Measurements from ENCODE around the gene CHCHD6.

Gene CHCHD6

DNA sequence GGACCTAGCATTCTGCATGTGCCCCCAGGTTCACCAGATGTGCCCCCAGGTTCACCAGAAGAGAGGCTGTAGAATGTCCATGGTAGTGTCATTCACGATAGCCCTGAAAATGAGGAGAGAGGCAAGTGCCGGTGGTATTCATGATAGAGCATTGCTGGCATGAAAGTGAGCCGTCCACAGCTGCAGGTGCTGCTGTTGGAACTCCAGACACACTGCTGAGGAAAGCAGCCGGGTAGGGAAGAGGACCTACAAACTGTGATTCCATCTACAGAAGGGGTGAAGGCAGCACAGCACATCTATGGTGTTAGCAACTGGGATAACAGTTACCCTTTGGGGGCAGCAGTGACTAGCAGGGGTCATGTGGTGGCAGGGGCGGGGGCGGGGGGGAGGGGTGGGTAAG, 153.9 kb downstream of the CHCHD6 start:
- no peak for DNase-seq (ENCODE audit: low read depth in 2 of 2, low spot score in 1 of 2)

DNA sequence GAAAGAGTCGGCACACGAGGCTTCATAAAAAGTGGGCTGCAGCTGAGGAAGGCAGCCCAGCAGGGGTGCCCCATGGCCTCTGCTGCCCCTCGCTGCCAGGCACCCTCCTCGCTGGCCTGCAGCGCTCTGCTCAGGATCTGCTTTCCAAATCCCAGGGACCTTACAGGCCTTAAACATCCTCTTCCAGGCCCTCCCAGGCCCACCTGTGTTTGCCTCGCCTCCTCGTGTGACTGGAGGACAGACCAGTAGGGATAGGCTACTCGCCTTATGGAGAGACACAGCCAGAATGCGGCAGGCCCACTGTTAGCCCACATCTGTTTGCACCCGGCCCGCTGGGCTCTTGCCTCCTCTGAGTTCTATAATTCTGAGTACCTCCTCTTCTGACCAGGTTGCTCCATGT, 154.4 kb downstream of the CHCHD6 start:
- no peak for DNase-seq (ENCODE audit: low read depth in 2 of 2, low spot score in 1 of 2)

DNA sequence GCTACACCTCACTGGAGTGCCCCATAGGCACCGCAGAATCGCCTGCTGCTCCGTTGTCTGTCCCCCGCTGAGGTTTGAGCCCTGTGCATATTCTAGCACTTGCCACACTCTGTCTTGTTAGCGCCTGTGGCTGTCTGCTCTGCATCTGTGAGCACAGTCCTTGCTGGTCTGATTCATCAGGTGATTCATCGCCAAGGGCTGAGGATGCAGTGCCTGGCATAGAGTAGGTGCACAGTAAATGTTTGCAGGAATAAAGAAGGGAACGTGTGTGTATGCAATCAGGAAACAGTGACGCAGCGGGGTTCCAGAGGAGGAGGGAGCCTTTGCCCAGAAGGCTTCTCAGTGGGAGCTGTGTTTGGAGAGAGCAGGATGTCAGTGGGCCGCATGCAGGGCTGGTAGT, 154.8 kb downstream of the CHCHD6 start:
- DNase-seq (ENCODE audit: low read depth in 2 of 2, low spot score in 1 of 2): no peak

DNA sequence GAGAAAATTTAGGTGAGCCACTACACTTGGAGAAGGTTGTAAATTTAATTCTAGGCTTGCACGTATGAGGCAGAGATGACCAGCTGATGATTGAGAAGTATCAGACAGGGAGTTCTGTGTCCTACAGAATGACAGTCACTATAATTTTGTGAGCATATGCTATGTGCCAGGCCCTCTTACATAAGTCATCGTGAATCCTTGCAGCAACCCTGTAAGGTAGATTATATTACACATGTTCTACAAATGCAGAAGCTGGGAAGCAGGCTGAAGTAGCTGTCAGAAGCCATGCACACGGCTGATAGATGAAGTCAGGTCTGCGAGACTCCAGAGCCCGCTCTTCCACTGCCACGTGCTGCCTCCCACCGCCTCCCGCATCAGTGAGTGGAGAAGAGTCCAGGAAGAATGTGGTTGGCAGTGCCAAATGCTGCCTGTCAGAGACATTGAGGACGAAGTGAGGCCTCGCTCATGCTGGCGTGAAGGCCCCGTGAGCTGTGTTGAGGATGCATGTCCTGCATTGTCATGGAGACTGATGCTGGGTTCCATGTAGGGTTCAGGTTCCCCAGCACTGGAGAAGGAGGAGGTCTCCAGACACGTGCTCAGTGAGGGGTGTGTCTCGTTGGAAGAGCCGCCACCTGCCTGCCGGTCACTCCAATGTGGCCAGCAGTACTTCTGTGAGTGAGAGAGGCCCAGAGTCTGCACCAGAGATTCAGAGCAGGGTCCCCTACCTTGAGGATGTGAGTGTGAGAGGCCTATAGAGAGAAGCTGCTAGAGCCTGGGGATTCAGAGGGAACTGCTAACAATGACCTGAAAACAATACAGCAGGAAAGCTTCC, 155.6 kb downstream of the CHCHD6 start:
- DNase-seq (ENCODE audit: low read depth in 2 of 2, low spot score in 1 of 2): no peak

DNA sequence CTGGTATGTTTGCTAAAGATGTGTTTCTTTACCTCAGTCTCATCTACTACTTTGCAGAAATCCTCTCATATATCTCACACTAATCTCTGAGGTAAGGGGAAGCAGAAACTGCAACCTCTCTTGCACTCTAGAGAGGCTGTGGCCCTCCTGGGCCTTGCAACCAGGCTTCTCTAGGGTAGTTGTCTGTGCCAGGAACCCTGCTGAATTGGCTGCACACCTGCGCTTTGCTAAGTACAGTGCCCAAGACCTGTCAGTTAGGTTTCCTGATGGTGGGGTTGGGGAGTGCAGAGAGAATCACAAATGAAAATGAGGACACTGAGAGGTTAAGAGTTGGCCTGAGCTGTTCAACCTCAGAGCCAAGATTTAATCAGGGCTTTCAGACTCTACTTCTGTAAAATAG, 161.7 kb downstream of the CHCHD6 start:
- no peak for DNase-seq (ENCODE audit: low read depth in 2 of 2, low spot score in 1 of 2)

DNA sequence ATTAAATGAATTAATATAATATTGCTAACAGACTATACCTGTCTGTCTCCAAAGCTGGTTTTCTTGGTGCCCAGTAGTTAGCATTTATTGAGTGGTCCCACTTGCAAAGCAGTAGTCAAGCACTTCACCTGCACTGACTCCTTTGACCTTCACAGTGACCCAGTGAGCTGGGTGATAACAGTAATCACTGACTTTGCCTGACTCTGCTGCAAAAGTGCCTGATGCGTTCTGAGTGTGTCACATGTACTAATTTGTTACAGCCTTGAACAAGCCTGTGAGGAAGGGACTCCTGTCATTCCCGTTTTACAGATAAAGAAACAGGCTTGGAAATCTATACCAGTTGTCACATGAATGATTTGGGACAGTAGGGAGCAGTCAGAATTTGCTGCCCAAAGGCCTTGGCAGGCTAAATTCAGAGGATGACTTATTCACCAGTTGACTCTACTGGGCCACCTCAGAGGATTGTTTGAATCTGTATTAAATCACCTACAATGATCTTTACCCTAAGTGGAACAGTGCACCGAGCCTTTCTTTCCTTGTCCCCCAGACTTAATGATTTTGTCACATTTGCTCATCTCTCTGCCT, 162.2 kb downstream of the CHCHD6 start:
- no peak for DNase-seq (ENCODE audit: low read depth in 2 of 2, low spot score in 1 of 2)

DNA sequence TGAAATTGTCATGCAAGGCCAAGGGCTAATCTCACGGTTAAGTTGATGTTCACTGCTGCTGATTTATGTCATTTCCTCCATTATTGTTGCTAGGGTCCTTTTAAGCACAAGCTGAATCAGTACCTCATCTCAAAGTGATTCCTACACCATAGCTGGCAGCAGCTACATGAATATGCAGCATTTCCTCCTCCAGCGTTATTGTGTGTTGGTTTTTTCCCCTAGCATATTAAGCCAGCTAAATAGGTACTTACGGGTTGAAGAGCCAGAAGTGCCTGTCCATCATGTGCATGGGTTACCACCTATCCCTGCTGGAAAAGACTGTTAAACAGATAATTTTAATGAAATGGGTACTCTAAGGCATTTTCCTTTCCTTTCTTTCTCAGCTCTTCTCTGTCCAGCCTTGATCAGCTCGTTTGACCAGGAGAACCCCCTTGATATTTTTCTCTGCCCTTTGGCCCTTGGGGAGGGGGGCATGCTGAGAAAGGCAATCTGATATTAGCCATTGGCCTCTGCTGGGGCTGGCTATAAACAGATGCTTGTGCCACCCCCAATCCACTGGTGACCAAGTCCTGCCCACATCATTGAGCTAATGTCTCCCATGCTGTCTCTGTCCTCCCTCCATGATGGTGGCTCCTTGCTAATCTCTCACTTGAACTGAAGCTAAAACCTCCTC, 163.3 kb downstream of the CHCHD6 start:
- DNase-seq (ENCODE audit: low read depth in 2 of 2, low spot score in 1 of 2): no peak

DNA sequence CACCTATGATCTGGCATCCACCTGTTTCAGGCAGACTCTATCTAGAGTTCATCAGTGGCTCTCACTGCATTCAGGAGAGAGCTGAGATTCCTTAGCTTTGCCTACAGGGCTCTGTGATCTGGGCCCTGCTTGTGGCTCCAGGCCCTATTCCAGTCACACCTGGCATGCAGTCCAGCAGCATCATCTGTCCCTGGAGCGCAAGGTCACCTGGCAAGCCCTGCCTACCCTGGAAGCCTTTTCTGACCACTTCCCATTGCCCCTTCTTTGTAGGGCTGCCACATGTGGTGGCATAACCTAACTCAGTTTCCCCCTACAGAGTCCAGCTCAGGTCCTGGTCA, 163.8 kb downstream of the CHCHD6 start:
- no peak for DNase-seq (ENCODE audit: low read depth in 2 of 2, low spot score in 1 of 2)

DNA sequence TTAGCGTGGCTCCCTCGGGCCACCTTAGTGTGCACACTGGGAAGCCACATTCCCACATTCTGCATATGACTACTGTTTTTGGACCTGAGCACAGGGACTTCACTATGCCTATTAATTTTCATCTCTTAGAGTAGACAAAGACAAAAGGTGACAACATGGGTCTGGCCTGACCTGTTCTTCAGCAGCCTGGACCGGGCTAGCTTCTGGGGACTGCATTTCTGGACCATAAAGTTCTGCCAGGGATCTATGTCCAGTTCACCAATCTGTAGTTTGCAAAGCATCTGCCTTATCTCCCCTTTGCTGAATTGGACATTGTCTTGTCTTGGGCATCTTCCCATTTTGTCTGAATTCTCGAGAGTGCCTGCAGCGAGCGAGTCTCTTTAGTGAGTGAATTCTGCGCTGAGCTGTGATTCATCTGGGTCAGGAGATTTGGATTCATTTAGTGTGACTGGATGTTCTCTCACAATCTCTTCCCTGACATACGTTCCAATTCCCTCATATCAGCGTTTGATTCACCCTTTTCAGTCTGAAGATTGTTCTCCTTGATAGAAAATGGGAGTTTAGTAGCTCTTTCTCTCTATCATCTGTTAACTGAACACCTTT, 166.7 kb downstream of the CHCHD6 start:
- no peak for DNase-seq (ENCODE audit: low read depth in 2 of 2, low spot score in 1 of 2)

DNA sequence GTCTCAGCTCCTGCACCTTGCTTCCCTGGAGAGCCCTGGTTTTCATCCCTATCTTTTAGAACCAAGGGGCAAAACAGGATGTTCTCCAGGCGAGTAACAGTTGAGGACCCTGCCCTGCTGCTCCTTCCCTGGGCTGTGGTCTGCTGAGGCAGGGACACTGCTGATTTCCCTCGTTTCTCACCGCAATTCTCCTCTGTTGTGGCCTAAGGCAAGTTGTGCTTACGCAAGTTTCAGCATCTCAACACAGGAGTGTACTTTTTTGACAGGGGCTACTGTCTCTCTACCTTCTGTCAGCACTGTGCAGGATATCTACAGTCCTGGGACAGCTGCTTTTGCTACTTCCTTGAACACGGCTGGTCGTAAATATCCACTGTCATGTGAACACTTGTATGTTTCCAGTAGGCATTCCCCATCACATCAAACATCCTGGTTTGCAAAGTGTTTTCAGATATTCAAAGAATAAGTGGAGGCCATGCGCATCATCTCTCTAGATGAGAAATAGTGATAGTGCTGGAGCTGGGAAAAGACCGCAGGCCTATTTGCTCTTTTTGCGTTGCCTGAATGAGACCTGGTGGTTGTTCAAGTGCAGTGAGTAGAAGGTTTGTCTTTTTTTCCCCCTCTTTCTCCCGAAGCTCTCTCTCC, 168.8 kb downstream of the CHCHD6 start:
- no peak for DNase-seq (ENCODE audit: low read depth in 2 of 2, low spot score in 1 of 2)

DNA sequence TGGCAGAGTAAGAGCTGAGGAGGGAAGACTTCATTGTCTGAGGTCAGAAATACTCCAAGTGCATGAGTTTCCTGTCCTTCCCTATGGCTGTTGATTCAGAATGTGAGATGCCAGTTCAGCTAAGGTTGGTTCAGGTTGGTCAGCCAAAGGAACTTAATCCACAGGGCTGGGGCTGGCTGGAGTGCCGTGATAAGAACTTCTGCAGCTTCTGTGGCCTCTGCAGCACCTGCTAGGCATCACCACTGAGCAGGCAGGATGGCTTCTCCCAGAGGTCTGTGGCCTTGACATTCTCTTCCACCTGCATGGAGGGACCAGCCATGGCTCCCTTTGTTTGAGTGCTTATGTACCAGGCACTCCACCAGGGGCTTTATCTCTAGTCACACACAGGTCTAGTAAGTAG, 169.4 kb downstream of the CHCHD6 start:
- DNase-seq (ENCODE audit: low read depth in 2 of 2, low spot score in 1 of 2): no peak

DNA sequence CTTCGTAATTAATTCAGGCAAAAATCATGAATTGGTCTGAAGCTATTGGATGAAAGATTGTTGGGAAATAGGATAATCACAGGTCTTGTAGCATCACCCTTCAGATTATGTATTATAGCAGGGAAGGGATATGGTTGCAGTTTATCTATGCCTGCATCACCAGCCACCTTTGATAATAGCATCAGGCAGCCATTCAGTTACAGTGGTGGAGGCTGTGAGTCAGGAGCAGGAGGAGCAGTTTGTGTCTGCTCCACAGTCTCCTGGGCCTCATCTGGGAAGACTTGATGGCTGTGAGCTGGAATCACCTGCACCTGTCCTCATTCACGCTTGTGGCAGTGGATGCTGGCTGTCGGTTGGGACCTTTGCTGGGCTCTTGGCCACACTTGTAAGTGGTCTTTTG, 174.6 kb downstream of the CHCHD6 start:
- no peak for DNase-seq (ENCODE audit: low read depth in 2 of 2, low spot score in 1 of 2)

DNA sequence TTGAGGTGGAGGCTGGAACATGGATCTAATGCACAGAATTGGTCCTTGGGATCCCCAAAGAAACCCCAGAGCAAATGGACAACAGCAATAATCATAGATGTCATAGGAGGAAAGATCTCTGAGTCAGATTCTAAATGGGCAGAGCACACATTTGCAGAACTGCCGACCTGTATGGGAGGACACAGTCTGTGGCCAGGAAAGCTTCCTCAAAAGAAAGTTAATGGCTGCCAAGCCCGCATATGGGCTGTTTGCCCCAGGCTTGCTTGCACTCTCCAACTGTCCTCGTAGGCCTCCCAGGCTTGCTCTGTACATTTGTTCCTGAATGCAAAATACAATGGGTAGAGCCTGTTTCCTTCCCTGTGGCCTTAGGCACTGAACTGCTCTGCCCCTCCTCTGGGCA, 176.9 kb downstream of the CHCHD6 start:
- no peak for DNase-seq (ENCODE audit: low read depth in 2 of 2, low spot score in 1 of 2)

DNA sequence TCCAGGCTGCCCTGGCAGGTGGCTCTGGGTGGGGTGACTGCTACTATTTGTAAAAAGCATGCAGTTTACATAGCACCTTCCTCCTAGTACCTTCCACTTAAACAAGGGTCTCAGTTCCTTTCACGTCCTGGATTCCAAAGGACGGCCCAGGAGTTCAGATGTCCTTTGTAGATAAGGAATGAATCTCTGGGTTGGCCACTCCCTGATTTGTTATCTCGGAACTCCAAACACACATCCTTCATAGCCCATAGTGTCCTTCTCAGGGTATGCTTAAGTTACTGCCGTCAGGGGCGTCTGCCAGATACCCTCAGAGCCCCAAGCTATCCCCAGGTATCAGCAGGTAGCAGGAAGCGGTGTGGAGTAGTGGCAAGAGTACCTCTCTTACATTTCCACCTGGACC, 177.8 kb downstream of the CHCHD6 start:
- DNase-seq (ENCODE audit: low read depth in 2 of 2, low spot score in 1 of 2): no peak

DNA sequence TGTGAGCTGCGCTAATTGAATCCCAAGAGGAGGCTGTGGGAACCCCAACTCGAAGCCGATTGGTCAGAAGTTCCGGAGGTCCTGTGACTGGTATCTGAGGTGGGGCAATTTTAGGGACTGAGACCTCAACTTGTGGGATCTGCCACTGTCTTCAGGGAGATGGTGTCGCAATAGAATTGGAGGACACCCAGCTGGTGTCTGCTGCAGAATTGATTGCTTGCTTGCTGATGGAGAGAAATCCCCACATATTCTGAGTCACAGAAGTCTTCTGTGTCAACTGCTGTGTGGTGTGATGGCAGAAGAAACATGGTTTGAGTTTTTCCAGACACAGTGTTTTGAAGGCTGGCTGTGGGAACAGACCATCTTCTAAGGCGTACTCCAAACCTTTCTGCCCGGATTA, 179.2 kb downstream of the CHCHD6 start:
- no peak for DNase-seq (ENCODE audit: low read depth in 2 of 2, low spot score in 1 of 2)

DNA sequence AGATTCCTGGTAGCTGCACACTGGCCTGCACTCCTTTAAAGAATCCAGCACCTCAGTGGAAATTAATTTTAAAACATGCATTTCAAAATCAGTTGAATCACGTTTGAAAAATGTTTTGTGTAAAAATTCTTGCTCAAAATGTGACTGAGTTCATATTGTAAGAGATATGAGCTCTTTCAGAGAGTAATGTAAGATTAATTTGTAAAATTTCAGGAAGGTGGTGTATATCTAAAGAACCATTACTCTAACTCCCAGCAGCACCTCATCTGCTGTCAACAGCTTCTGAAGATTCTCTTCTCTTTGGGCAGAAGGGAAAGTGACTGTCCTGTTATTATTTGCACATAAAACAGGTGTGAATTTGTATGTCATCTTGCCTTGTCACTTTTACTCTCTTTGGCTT, 181.4 kb downstream of the CHCHD6 start:
- no peak for DNase-seq (ENCODE audit: low read depth in 2 of 2, low spot score in 1 of 2)

DNA sequence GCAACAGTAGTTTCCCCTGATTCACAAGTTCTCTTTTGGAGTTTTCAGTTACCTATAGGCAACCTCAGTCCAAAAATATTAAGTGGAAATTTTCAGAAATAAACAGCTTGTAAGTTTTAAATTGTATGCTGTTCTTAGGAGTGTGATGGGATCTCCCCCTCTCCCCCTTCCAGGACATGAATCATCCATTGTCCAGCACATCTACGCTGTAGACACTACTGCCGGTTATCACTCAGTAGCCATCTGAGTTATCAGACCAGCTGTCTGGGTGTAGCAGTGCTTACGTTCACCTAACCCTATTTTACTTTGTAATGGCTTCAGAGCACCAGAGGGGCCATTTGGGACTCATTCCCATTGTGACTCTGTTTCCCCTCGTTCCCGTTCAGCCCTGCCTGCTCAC, 182.2 kb downstream of the CHCHD6 start:
- DNase-seq (ENCODE audit: low read depth in 2 of 2, low spot score in 1 of 2): no peak

DNA sequence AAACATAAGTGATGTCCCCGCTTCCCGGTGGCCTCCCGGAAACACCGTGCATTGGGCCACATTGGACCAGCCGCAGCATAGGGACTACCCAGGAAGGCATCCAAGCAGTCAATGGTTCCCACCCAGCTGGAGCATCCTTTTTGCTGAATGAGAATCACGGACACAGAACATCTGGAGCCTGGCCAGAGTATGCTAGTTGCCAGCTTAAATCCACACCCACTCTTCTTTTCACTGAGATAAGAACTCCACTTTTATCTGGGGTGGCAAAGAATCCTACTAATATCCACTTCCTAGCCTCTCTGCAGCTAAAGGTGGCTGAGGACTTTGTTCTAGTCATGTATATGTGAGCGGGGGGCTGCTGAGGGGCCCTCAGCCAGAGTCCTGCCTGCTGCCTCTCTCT, 183.6 kb downstream of the CHCHD6 start:
- no peak for DNase-seq (ENCODE audit: low read depth in 2 of 2, low spot score in 1 of 2)

DNA sequence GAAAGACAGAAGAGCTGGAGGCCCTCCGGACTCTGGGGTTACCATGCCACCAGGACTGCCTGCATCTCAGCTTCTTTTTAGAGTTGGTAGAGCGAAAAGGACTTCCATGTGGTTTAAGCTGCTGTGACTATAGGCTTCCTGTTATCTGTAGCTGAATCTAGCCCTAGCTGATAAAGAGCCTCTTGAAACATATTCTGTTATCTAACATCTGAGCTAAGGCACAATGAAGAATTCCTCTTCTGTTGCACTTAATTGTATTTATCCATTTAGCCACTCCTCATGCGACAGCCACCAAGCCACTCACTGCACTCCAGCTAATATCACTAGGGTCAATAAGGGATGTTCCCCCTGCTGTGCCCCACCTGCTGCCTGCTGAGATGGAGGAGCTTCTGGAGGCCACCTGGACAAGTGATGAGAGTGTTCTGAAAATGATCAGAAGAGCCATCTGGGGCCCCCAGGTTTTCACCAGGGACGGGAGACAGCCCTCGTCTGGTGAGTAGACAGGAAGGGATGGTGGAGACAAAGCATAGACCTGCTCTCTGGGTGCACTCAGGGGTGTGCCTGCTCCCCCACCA, 184.2 kb downstream of the CHCHD6 start:
- no peak for DNase-seq (ENCODE audit: low read depth in 2 of 2, low spot score in 1 of 2)

DNA sequence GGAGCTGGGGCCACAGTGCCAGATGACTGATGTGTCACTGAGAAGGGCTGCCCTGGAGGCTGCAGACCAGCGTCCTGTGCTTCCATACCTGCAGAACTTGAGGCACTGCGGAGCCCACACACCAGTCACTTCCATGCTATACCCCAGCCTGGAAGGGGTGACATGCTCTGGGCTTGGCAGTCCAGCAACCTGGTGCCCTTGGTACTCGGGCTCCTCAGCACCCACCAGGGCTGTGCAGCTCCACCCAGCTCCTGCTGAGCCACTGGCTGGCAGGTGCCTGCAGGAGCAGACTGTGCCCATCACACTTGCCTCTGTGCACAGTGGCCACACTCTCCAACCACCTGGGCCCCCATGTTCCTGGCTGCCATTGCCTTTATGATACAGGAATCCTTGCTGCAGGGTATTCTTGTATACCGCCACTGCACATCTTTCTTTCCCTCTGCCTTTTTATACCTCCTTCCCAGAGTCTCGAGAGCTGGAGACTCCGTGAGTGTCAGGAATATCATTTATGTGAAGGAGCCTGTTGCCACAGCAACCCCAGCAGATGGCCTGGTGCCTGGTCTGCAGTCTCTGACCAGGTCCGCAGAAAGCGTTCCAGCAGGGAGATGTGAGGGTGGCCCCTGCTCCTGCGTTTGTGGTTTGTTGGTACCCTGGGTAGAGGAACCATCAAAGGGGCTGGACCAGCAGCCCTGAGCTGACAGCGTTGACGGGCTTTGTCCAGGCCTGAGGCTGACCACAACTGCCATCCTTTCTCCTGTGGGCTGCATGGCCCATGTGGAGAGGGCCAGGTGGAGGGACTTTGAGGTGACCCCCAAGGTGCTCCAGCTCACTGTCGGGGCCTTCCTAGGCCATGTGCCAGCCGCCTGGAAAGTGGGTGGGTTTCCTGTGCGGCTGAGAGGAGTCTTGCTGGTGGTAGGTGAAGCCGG, 185.5 kb downstream of the CHCHD6 start:
- no peak for DNase-seq (ENCODE audit: low read depth in 2 of 2, low spot score in 1 of 2)
